Liver (tissue), 3 donors: ENCODE data around the gene VPS4B.

Source experiments
- CTCF ChIP-seq: fragments of 150-350 bp; IDR thresholded peaks from 2 replicates; pipeline ENCODE4 v1.5.1; 2017; ENCODE audit warnings: improper control_type of control experiment, low read depth, low read length; ENCODE audit not compliant: missing input control
- RXRA ChIP-seq, 2 donors: IDR thresholded peaks; 2 replicates each; pipeline ENCODE4 v1.6.1; 2017 to 2018; ENCODE audit warnings: antibody characterized with exemption in 2 of 2, mild to moderate bottlenecking in 1 of 2
- donor health status: healthy.
- donor health status: healthy.

- TF ChIP-seq CTCF (no peak), RXRA (IDR thresholded peaks at IDR 0.05) (no peak)
These were observed 11.1 kb upstream of the VPS4B start for GRCh38 chr18:63433334-63433866.
